Stimulated activated memory B cell treated with anti-CD40 and anti-IgM and Interleukin-4, amounts not matched to agents 10 μg/mL and 1 μg/mL and 100 μg/mL, for 72 hours (primary cell): ENCODE results near the gene ACVR1B.

Experiments used
- ATAC-seq: fragments of 150-1000 bp; cut with Tn5 transposase; 2 replicates; pipeline ENCODE4 v1.10.0; 2021
- H3K27ac Mint-ChIP-seq: one replicate; pipeline ENCODE4 v1.8.0; 2022; ENCODE audit warnings: mild to moderate bottlenecking, mixed read lengths
- H3K27me3 Mint-ChIP-seq: one replicate; pipeline ENCODE4 v1.8.0; 2022; ENCODE audit warnings: mixed read lengths
- H3K36me3 Mint-ChIP-seq: one replicate; pipeline ENCODE4 v1.8.0; 2022; ENCODE audit warnings: mixed read lengths
- H3K4me1 Mint-ChIP-seq: one replicate; pipeline ENCODE4 v1.8.0; 2022; ENCODE audit warnings: mixed read lengths
- H3K4me3 Mint-ChIP-seq: one replicate; pipeline ENCODE4 v1.8.0; 2022; ENCODE audit warnings: mild to moderate bottlenecking, moderate library complexity, mixed read lengths
- H3K9me3 Mint-ChIP-seq: one replicate; pipeline ENCODE4 v1.8.0; 2022; ENCODE audit warnings: mixed read lengths

The ACVR1B gene

DNA sequence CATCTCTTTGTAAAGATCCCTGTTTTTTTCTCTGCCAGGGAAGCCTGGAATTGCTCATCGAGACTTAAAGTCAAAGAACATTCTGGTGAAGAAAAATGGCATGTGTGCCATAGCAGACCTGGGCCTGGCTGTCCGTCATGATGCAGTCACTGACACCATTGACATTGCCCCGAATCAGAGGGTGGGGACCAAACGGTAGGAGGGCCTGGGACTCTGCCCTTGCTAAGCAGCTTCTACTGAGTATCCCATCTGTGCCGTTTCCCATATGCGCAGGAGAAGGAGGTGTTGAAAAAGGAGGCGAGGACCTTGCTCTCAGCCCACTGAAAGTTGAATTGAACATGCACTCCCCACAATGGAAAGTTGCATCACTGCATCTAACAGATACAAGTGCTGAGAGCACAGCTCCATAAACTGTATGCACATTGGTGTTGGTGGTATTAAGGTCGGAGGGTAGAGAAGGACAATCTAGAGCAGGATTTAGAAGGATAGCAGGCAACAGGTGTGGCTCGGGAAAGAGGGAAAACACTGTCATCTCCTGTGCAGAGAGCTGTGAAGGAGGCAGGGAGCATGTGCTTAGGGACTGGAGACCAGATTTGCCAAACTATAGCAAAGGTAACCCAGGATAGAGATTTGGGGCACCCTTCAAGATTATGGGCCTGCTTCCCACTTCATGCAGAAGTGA is 33.8 kb downstream of the ACVR1B start:
- no peaks in the 10 kb centered on the region for H3K36me3 Mint-ChIP-seq
- H3K4me3 Mint-ChIP-seq: no peak overlapping the region
- no peak overlapping the region for H3K27ac Mint-ChIP-seq
- H3K27me3 Mint-ChIP-seq: no peaks in the 10 kb centered on the region
- H3K9me3 Mint-ChIP-seq: no peaks in the 10 kb centered on the region
- peaks cover 8% of the 10 kb centered on the region for H3K4me1 Mint-ChIP-seq
- no peak for ATAC-seq

DNA sequence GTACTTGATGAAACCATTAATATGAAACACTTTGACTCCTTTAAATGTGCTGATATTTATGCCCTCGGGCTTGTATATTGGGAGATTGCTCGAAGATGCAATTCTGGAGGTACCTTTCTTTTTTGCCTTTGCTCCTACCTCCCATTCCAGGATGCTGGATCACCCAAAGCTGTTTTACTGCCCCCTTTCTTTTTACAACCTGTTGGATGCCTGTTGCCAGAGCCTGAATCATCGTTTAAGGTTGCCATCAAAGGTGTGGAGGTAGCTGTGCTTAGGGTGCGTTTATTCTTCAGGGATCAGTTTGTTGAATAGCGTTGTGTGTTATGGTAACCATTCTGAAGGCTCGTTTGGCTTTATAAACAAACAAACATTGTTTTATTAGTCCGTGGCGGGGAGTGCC is 35.3 kb downstream of the ACVR1B start:
- ATAC-seq: no peak
- Mint-ChIP-seq H3K4me3 (no peak overlapping the region), H3K36me3 (no peaks in the 10 kb centered on the region)

DNA sequence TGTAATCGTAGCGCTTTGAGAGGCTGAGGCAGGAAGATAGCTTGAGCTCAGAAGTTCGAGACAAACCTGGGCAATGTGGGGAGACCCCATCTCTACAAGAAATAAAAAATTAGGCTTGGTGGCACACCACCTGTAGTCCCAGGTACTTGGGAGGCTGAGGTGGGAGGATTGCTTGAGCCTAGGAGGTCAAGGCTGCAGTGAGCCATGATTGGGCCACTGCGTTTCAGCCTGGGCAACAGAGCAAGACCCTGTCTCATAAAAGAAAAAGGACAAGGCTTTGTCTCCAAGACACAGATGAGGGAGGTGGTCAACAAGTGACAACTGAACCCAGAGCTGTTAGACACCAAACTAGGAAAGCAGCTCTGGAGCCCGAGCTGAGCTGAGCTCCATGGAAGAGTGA is 40.7 kb downstream of the ACVR1B start:
- no peak overlapping the region for H3K4me3 Mint-ChIP-seq
- H3K36me3 Mint-ChIP-seq: peaks cover 5% of the 10 kb centered on the region
- ATAC-seq: no peak
- no peak overlapping the region for H3K27ac Mint-ChIP-seq
- H3K4me1 Mint-ChIP-seq: peaks cover 6% of the 10 kb centered on the region
- H3K27me3 Mint-ChIP-seq: no peaks in the 10 kb centered on the region
- no peaks in the 10 kb centered on the region for H3K9me3 Mint-ChIP-seq

More for the DNA sequence above, 35.3 kb downstream of the ACVR1B start:
- H3K4me1 Mint-ChIP-seq: no peaks in the 10 kb centered on the region
- no peaks in the 10 kb centered on the region for H3K9me3 Mint-ChIP-seq
- no peaks in the 10 kb centered on the region for H3K27me3 Mint-ChIP-seq
- no peak overlapping the region for H3K27ac Mint-ChIP-seq

DNA sequence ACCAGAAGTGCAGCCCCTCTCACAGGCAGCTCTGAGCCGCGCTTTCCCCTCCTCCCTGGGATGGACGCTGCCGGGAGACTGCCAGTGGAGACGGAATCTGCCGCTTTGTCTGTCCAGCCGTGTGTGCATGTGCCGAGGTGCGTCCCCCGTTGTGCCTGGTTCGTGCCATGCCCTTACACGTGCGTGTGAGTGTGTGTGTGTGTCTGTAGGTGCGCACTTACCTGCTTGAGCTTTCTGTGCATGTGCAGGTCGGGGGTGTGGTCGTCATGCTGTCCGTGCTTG is 43.0 kb downstream of the ACVR1B start:
- Mint-ChIP-seq H3K27ac (no peak overlapping the region), H3K4me1 (peaks cover 6% of the 10 kb centered on the region), H3K36me3 (peaks cover 8% of the 10 kb centered on the region), H3K4me3 (no peak overlapping the region), H3K27me3 (no peaks in the 10 kb centered on the region), H3K9me3 (no peaks in the 10 kb centered on the region)
- ATAC-seq: no peak

DNA sequence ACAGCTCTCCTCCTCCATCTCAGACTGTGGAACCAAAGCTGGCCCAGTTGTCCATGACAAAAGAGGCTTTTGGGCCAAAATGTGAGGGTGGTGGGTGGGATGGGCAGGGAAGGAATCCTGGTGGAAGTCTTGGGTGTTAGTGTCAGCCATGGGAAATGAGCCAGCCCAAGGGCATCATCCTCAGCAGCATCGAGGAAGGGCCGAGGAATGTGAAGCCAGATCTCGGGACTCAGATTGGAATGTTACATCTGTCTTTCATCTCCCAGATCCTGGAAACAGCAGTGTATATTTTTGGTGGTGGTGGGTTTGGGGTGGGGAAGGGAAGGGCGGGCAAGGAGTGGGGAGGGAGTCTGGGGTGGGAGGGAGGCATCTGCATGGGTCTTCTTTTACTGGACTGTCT is 43.5 kb downstream of the ACVR1B start:
- ATAC-seq: no peak
- H3K9me3 Mint-ChIP-seq: no peaks in the 10 kb centered on the region
- H3K4me1 Mint-ChIP-seq: peaks cover 6% of the 10 kb centered on the region
- peaks cover 11% of the 10 kb centered on the region for H3K36me3 Mint-ChIP-seq
- no peaks in the 10 kb centered on the region for H3K27me3 Mint-ChIP-seq
- H3K4me3 Mint-ChIP-seq: no peak overlapping the region
- H3K27ac Mint-ChIP-seq: no peak overlapping the region

DNA sequence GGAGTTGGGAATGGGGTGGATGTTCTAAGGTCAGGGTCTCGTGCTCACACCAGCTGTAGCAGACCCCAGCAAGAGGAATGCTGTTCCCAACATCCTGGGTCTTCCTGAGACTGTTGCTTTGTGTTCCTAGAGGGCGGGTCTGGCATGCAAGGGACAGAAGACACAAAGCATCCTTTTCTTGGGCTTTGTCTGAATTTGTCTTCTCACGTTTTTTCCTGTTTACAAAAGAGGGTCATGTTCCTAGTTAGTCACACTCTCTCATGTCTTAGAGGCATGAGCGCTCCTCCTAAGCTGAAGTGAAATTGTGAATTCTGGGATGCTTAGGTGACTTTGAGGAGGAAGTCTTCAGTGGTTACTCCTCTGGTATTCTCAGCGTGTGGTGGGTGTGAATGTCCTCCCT is 45.6 kb downstream of the ACVR1B start:
- no peak for ATAC-seq
- no peak overlapping the region for H3K27ac Mint-ChIP-seq
- H3K9me3 Mint-ChIP-seq: no peaks in the 10 kb centered on the region
- H3K27me3 Mint-ChIP-seq: no peaks in the 10 kb centered on the region
- no peak overlapping the region for H3K4me3 Mint-ChIP-seq
- peaks cover 6% of the 10 kb centered on the region for H3K4me1 Mint-ChIP-seq
- peaks cover 17% of the 10 kb centered on the region for H3K36me3 Mint-ChIP-seq

DNA sequence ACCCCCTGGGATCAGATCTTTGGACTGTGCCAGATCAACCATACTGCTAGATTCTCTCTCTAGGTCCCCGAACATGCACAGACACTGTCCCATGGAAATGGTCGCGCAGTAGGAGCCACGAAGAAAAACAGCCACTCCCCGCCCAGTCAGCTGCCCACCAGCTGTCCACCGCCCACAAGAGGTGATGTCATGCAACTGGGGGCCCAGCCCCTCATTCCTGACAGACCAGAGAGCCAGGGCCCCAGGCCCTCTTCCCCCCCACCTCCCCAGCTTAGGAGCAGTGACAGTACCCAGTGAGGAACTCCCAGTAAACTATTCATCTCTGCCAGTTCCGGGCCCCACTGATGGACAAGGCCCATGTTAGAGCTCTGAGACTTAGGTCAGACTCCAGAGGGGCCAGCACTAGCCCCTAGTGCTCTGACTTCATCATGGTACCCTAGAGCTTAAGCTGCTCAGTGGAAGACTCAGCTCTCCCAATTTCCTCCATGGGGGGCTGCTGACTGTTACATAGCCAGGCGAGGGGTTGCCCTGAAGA is 51.6 kb downstream of the ACVR1B start:
- Mint-ChIP-seq H3K36me3 (peaks cover 22% of the 10 kb centered on the region), H3K4me1 (peaks cover 27% of the 10 kb centered on the region), H3K27ac (no peak overlapping the region), H3K9me3 (no peaks in the 10 kb centered on the region), H3K4me3 (no peak overlapping the region), H3K27me3 (no peaks in the 10 kb centered on the region)
- ATAC-seq: no peak

DNA sequence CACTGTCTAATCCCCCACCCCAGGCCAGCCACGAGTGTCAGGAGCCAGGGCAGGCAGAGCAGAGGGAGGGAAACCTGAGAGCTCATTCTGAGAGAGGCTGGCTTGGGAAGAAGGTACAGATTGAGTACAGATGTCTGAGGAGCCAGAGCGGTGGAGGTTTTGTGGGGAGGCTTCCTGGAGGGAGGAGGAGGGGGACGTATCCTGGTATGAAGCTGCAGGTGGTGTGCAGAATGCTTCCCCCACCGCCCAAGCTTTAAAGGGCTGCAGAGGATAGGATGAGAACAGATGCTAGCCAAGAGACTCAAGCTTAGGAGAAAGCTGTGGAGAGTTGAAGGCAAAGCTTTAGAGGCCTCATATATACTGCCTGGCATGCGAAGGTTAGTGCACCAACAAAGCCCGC is 52.1 kb downstream of the ACVR1B start:
- Mint-ChIP-seq H3K4me3 (no peak overlapping the region), H3K27ac (no peak overlapping the region), H3K4me1 (peaks cover 32% of the 10 kb centered on the region), H3K27me3 (no peaks in the 10 kb centered on the region), H3K36me3 (peaks cover 27% of the 10 kb centered on the region), H3K9me3 (no peaks in the 10 kb centered on the region)
- ATAC-seq: no peak

DNA sequence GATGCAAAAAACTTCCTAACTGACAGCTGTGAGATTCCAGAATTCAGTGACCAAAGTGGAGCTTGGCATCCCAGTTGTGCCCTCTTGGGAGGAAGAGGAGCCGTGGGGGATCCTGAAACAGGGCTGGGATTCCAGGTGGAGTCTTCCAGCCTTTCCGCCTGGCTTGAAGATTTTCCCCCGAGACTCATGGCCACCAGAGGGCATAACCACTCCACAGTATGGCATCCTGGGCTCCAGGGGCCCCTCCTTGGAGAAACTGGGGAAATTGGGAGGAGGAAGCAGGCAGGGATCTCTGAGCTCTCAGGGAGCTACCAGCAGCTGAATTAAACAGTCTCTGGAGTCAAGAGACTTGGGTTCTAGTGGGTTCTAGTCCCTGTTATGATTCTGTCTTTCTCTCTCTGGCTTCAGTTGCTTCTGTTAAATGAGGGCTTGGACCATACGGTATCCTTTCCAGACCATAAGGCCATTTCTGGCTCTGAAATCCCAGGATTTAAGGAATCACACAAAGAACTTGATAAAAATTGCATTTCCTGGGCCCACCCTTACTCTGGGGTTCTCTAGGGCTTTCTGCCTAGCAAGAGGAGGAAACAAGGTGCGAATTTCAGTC is 52.6 kb downstream of the ACVR1B start:
- no peak overlapping the region for H3K4me3 Mint-ChIP-seq
- H3K27me3 Mint-ChIP-seq: no peaks in the 10 kb centered on the region
- peak overlapping the region; percentile 89 for H3K27ac Mint-ChIP-seq
- H3K9me3 Mint-ChIP-seq: no peaks in the 10 kb centered on the region
- peaks cover 38% of the 10 kb centered on the region for H3K4me1 Mint-ChIP-seq
- ATAC-seq: no peak
- peaks cover 32% of the 10 kb centered on the region for H3K36me3 Mint-ChIP-seq

DNA sequence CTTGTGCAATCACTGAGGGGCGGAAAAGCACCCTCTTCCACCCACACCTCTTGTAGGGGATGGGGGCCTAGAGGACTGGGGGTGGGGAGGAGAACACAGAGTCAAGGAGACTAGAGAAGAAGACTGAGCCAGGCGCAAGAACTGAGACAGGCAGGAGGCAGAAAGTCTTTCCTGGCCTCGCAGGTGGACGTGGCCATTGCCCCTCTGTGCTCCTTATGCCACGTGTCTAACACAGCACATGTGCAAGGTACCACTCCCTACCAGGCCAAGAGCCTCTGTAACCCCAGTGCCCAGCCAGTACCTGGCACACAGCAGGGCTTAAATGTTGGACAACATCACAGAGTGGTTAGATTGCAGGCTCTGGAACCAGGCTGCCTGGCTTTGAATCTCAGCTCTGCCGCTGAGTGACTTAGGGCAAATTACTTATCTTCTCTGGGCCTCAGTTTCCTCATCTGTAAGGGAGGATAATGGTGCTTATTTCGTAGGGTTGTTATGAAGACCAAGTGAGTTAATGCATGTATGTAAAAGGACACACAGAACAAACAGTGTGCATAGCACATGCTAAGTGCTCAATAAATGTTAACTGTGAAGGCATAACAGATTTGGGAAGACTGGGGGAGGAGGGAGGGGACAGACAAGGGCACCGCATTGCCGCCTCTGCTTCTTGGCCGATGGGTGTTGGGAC is 53.9 kb downstream of the ACVR1B start:
- H3K9me3 Mint-ChIP-seq: no peaks in the 10 kb centered on the region
- peaks cover 25% of the 10 kb centered on the region for H3K36me3 Mint-ChIP-seq
- no peaks in the 10 kb centered on the region for H3K27me3 Mint-ChIP-seq
- peaks cover 44% of the 10 kb centered on the region for H3K4me1 Mint-ChIP-seq
- ATAC-seq: no peak
- peak overlapping the region; percentile 89 for H3K27ac Mint-ChIP-seq
- H3K4me3 Mint-ChIP-seq: peak overlapping the region; percentile 83

DNA sequence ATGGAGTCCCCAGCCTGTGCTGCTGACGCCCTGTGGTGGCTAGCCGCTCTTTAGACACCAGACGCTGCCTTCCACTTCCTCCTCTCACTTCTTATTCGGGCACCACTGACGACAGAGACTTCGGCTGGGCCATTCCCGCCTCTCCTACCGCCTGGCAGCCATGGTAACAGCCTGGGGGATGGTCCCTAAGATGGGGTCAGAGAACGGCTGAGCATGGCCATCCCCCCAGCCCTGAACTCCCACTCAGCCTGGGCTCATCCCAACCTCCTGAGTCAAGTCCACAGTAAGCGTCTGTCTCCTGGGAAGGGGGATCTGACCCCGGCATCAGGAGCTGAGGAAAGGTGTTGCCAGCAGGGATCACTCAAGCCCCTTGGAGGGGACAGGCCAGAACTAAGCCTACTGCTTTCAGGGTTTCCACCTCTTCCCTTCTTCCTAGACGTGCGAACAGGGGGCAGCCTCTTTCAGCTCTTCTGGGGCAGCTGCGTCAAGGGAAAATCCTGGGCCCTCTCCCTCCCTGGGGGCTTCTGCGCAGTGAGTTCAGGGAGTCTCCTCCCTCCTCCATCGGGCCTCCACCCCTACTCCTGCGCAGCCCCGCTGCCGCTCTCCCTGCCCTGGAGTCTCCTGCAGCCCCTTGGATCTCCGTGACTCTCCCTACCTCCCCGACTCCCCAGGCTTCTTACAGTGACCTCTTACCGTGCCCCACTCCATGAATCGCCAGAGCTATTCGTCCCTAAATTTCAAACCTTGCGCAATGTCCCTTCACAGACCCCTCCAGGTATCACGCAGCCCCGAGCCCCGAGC is 54.6 kb downstream of the ACVR1B start:
- H3K9me3 Mint-ChIP-seq: no peaks in the 10 kb centered on the region
- peak; percentile 85 for ATAC-seq
- H3K4me1 Mint-ChIP-seq: peaks cover 44% of the 10 kb centered on the region
- peak overlapping the region; percentile 83 for H3K4me3 Mint-ChIP-seq
- no peaks in the 10 kb centered on the region for H3K27me3 Mint-ChIP-seq
- peaks cover 29% of the 10 kb centered on the region for H3K36me3 Mint-ChIP-seq
- peak overlapping the region; percentile 89 for H3K27ac Mint-ChIP-seq

DNA sequence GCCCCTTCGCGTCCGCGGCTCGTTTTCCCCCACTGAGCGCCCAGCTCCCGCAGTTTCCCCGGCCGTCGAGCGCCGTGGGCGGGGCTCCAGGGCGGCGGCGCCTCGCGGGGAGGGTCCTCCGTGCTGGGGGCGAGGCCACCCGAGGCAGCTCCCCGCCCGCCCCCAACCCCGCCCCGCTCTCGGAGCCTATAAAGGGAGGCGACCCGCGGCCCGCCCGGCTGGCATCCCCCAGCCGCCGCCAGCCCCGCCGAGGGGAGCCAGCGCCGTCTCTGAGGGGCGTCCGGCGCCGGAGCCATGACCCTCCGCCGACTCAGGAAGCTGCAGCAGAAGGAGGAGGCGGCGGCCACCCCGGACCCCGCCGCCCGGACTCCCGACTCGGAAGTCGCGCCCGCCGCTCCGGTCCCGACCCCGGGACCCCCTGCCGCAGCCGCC is 55.2 kb downstream of the ACVR1B start, which contains the start of gene TAMALIN:
TSS of gene TAMALIN (plus strand) at position 221 of the 432 bp plus-strand sequence. CDS start at position 295, 74 bp downstream.
- Mint-ChIP-seq H3K36me3 (peaks cover 33% of the 10 kb centered on the region), H3K27ac (peak within 1 kb of the TSS; percentile 89), H3K27me3 (no peaks in the 10 kb centered on the region), H3K9me3 (no peaks in the 10 kb centered on the region), H3K4me1 (peaks cover 44% of the 10 kb centered on the region), H3K4me3 (peak within 1 kb of the TSS; percentile 89)
- ATAC-seq: peak; percentile 79

DNA sequence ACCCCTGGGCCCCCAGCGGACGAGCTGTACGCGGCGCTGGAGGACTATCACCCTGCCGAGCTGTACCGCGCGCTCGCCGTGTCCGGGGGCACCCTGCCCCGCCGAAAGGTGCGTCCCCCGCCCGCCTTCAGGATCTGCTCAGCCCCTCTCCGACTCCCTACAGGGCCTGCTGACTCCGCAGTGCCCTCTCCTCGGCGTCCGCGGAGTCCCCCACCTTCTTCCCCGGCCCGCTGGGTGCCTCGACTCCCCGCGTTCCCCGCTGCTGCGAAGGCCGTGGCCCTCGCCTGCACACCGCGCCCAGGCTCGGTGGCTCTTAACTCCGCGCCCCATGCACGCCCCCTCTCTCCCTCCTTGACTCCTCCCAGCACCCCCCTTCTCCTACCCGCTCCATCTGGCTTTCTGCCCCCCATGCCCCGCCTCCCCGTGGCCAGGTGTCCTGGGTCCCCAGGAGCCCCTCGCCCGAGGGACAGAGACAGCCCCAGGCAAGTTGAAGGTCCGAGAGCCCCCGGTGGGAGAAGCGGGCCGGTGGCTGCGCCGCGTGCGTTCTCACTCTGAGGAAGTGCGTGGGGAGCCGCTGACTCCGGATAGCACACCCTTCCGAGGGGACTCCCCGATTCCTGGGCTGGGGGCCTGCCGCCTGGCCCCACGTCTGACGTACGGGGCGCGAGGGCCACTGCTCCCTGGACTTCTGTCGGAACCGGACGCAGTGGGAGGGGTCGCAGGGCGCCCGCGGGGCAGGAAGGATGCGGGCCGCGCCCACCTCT is 55.8 kb downstream of the ACVR1B start:
- Mint-ChIP-seq H3K36me3 (peaks cover 39% of the 10 kb centered on the region), H3K27me3 (no peaks in the 10 kb centered on the region), H3K27ac (peak overlapping the region; percentile 89), H3K9me3 (no peaks in the 10 kb centered on the region), H3K4me1 (peaks cover 44% of the 10 kb centered on the region), H3K4me3 (peak overlapping the region; percentile 89)
- ATAC-seq: peak; percentile 60

DNA sequence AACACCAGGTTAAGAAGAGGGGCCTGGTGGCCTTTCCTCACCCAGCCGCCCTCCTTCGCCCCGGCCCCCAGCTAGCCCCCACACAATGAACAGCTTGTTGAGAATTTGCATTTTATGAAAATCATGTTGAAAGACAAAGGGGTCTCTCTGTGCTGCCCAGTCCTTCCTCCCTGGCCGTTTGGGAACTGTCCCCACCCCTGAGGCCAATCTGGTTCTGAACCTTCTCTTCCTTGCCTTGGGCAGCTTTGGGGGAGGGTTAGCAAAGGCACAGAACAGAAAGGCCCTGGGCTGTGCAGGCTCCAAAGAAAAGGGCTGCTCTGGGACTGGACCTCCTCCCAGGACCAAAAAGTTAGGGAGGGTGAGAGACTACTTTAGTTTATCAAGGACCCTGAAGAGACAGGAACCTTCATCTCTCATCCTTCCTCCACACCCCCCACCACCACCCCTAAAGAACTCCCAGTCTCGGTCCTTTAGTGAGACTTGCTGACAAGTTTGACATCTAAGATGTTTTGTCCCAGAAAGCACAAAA is 56.5 kb downstream of the ACVR1B start:
- H3K4me3 Mint-ChIP-seq: peak overlapping the region; percentile 89
- H3K27me3 Mint-ChIP-seq: no peaks in the 10 kb centered on the region
- H3K4me1 Mint-ChIP-seq: peaks cover 44% of the 10 kb centered on the region
- ATAC-seq: no peak
- H3K27ac Mint-ChIP-seq: peak overlapping the region; percentile 89
- no peaks in the 10 kb centered on the region for H3K9me3 Mint-ChIP-seq
- peaks cover 44% of the 10 kb centered on the region for H3K36me3 Mint-ChIP-seq
